Panc1 (cell line): Measurements from ENCODE around the gene RASA3. TPM values are rescaled to one million over a fixed set of nuclear protein-coding genes. Genes with fewer than 3 reads are reported as not detected.

Source experiments
- ATAC-seq: fragments of 200-7000 bp; cut with Tn5 transposase; 2 replicates; pipeline ENCODE4 v1.9.1; 2020; ENCODE audit warnings: mild to moderate bottlenecking, moderate library complexity
- Bru-seq: library from RNA; stranded (reverse); fragments of 400-500 nt; gene quantifications from one replicate; lab custom pipeline; 2021; lab: Mats Ljungman, UMichigan
- BruChase-seq, 2 experiments: library from RNA; stranded (reverse); fragments of 400-500 nt; gene quantifications; one replicate each; lab custom pipeline; 2021; lab: Mats Ljungman, UMichigan
- BruUV-seq: library from RNA; stranded (reverse); fragments of 400-500 nt; replicated peaks from 2 replicates; lab custom pipeline; 2021; lab: Mats Ljungman, UMichigan
- CTCF ChIA-PET: fragments of 300-600 bp; sonication (Branson Sonifier 250); formaldehyde crosslinking; loops from one replicate; lab custom pipeline; 2022; ENCODE audit warnings: antibody characterized with exemption; lab: Charles Lee
- POLR2A ChIA-PET: fragments of 300-600 bp; sonication (Branson Sonifier 250); formaldehyde crosslinking; loops from one replicate; lab custom pipeline; 2022; ENCODE audit warnings: antibody characterized with exemption; lab: Charles Lee
- DNase-seq: peaks from one replicate; pipeline ENCODE4 v3.0.0-alpha.2; 2010; ENCODE audit warnings: low read depth, low spot score
- H3K27ac ChIP-seq: 2 replicates; pipeline ENCODE4 v1.5.1; 2011; ENCODE audit warnings: mild to moderate bottlenecking, low read length, inconsistent platforms
- H3K27me3 ChIP-seq: fragments of 200-500 bp; sonication (Bioruptor generic); 2 replicates; pipeline ENCODE4 v1.6.0; 2014; ENCODE audit warnings: low read length, inconsistent platforms; ENCODE audit not compliant: control insufficient read depth, insufficient read depth
- H3K36me3 ChIP-seq: fragments of 200-500 bp; sonication (Bioruptor generic); 2 replicates; pipeline ENCODE4 v1.5.1; 2014; ENCODE audit warnings: inconsistent platforms, mild to moderate bottlenecking, low read length, moderate library complexity; ENCODE audit not compliant: control insufficient read depth, insufficient read depth
- H3K4me1 ChIP-seq: 2 replicates; pipeline ENCODE4 v1.5.1; 2011; ENCODE audit warnings: inconsistent platforms, mild to moderate bottlenecking, low read length, moderate library complexity; ENCODE audit not compliant: control insufficient read depth, insufficient read depth
- H3K4me3 ChIP-seq, 2 experiments: 2 replicates each; pipeline ENCODE4 v1.5.1; 2011 to 2012; ENCODE audit warnings: low read depth in 2 of 2, low read length in 2 of 2, mild to moderate bottlenecking in 2 of 2, inconsistent platforms in 1 of 2, moderate library complexity in 1 of 2
- H3K9me3 ChIP-seq: fragments of 200-500 bp; sonication (Bioruptor generic); 2 replicates; pipeline ENCODE4 v1.5.1; 2014; ENCODE audit warnings: low read depth, mild to moderate bottlenecking, inconsistent platforms, low read length, moderate library complexity; ENCODE audit not compliant: control insufficient read depth, insufficient read depth
- CTCF ChIP-seq: fragments of 450-650 bp; IDR thresholded peaks from 2 replicates; pipeline ENCODE4 v1.5.1; 2017; ENCODE audit warnings: mild to moderate bottlenecking
- POLR2AphosphoS5 ChIP-seq: IDR thresholded peaks from 2 replicates; pipeline ENCODE4 v1.6.1; 2012; ENCODE audit warnings: mild to moderate bottlenecking, low read depth, low read length, moderate library complexity
- REST ChIP-seq, 2 experiments: IDR thresholded peaks; 2 replicates each; pipeline ENCODE4 v1.6.1; 2011 to 2012; ENCODE audit warnings: low read depth in 2 of 2, control low read depth in 1 of 2, low read length in 1 of 2, mild to moderate bottlenecking in 1 of 2, moderate library complexity in 1 of 2; ENCODE audit not compliant: insufficient read depth in 1 of 2
- SIN3A ChIP-seq: IDR thresholded peaks from 2 replicates; pipeline ENCODE4 v1.6.1; 2012; ENCODE audit warnings: low read depth, mild to moderate bottlenecking, low read length, moderate library complexity, borderline replicate concordance; ENCODE audit not compliant: insufficient read depth
- TCF7L2 ChIP-seq: IDR thresholded peaks from 2 replicates; pipeline ENCODE4 v1.6.1; 2011; ENCODE audit warnings: mild to moderate bottlenecking, low read depth, low read length, inconsistent platforms
- in situ Hi-C: cut with HindIII; loops from 2 replicates; pipeline ENCODE4 v1.10.0; 2016; ENCODE audit warnings: low sequenced_read_pairs, low pct_unique_long_range_greater_than_20kb
- intact Hi-C: fragments of 100-400 bp; cut with micrococcal nuclease; formaldehyde crosslinking; loops from one replicate; pipeline ENCODE4 v1.10.0; 2022; ENCODE audit not compliant: unreplicated experiment
- long read RNA-seq: library from polyadenylated mRNA; unstranded; transcript quantifications from one replicate; pipeline ENCODE4 v2.0.0, GENCODE V29; 2021; ENCODE audit not compliant: unreplicated experiment
- polyA plus RNA-seq: library from polyadenylated mRNA; unstranded; fragments of >200 nt; gene quantifications from one replicate; pipeline ENCODE4 v1.2.1, GENCODE V29; 2012; ENCODE audit warnings: missing spikeins; ENCODE audit not compliant: insufficient read length
- total RNA-seq: library from RNA; stranded (reverse); gene quantifications from one replicate; pipeline ENCODE4 v1.2.1, GENCODE V29; 2021; ENCODE audit not compliant: unreplicated experiment

RASA3 gene
- total RNA-seq (33.7 TPM), Bru-seq, nascent RNA (percentile 67 among the genes with signal in this experiment), BruChase-seq, experiment 1, labeled RNA remaining after a 2-hour chase (percentile 64 among the genes with signal in this experiment), BruChase-seq, experiment 2, labeled RNA remaining after a 6-hour chase (percentile 72 among the genes with signal in this experiment)
- 38.4 TPM for polyA plus RNA-seq
- long read RNA-seq, full-length matches to known transcripts, result 32 of 80 reads
- long read RNA-seq, partial matches to known transcripts, result 22 of 80 reads
- long read RNA-seq, other reads (novel, unspliced or antisense), result 26 of 80 reads

- TF ChIP-seq REST (IDR thresholded peaks at IDR 0.05; ENCODE audit: insufficient read depth in 1 of 2, low read depth in 2 of 2, low read length in 1 of 2) (no peak), SIN3A (no peak), CTCF (no peak), TCF7L2 (no peak), POLR2AphosphoS5 (no peak)
- BruUV-seq, result no TSS peak
- Histone ChIP-seq H3K27me3 (no peaks in the 10 kb centered on the region), H3K4me3 (peak within 1 kb of the TSS; percentile 81 to 85), H3K27ac (peak within 1 kb of the TSS; percentile 95), H3K4me1 (peaks cover 32% of the 10 kb centered on the region), H3K9me3 (no peaks in the 10 kb centered on the region), H3K36me3 (no peaks in the 10 kb centered on the region)
- CTCF ChIA-PET, result no interaction called here
- intact Hi-C loops, result no loop called here
- POLR2A ChIA-PET, result no interaction called here
- in situ Hi-C loops, result no loop called here
- ATAC-seq (peak; percentile 83), DNase-seq (no peak)
These were observed at the start of gene RASA3 for GRCh38 chr13:114132419-114133121. Gene RASA3 (minus strand): TSS chr13:114132623. CDS start chr13:114132489, 134 bp downstream.

GRCh38 chr13:114179087-114179658, 46.8 kb upstream of the RASA3 start, which contains the start of gene CFAP97D2:
Gene CFAP97D2 (plus strand): TSS chr13:114179257. CDS start chr13:114179331, 74 bp downstream.
- TF ChIP-seq CTCF (no peak), REST (IDR thresholded peaks at IDR 0.05; ENCODE audit: insufficient read depth in 1 of 2, low read depth in 2 of 2, low read length in 1 of 2) (no peak), TCF7L2 (no peak), SIN3A (no peak), POLR2AphosphoS5 (no peak)
- in situ Hi-C loops (no loop called here), intact Hi-C loops (no loop called here)
- no peak within 1 kb of the TSS for H3K27ac ChIP-seq
- no peaks in the 10 kb centered on the region for H3K9me3 ChIP-seq
- DNase-seq (no peak), ATAC-seq (no peak)
- no peaks in the 10 kb centered on the region for H3K4me1 ChIP-seq
- CTCF ChIA-PET, result interaction anchor here (0.6 kb wide), 1 partner anchor 17 kb away, joined by 5 read pairs; no protein-coding TSS in a partner anchor
- no peaks in the 10 kb centered on the region for H3K27me3 ChIP-seq
- no TSS peak for BruUV-seq
- POLR2A ChIA-PET, result no interaction called here
- H3K4me3 ChIP-seq, result no peak within 1 kb of the TSS
- H3K36me3 ChIP-seq, result no peaks in the 10 kb centered on the region
